WTC11 (cell line): ENCODE results near the gene MCM5. TPM values are rescaled to one million over a fixed set of nuclear protein-coding genes. Genes with fewer than 3 reads are reported as not detected.

Experiments
- ATAC-seq: fragments of 200-7000 bp; cut with Tn5 transposase; 2 replicates; pipeline ENCODE4 v1.10.0; 2021; ENCODE audit warnings: mild to moderate bottlenecking, moderate library complexity
- CTCF ChIA-PET: fragments of 300-600 bp; sonication (Branson Sonifier 250); formaldehyde crosslinking; loops from one replicate; lab custom pipeline; 2021; ENCODE audit warnings: antibody characterized with exemption; lab: Charles Lee
- POLR2A ChIA-PET: fragments of 350-600 bp; sonication (Branson Sonifier 250); formaldehyde crosslinking; loops from one replicate; lab custom pipeline; 2021; ENCODE audit warnings: antibody characterized with exemption; lab: Charles Lee
- DNase-seq: peaks from one replicate; pipeline ENCODE4 v3.0.0; 2021; ENCODE audit warnings: low spot score
- H3K27ac Mint-ChIP-seq: 2 replicates; pipeline ENCODE4 v1.8.0; 2021; ENCODE audit warnings: mixed read lengths
- H3K27me3 Mint-ChIP-seq: 2 replicates; pipeline ENCODE4 v1.8.0; 2021; ENCODE audit warnings: low read depth, mild to moderate bottlenecking, moderate library complexity, mixed read lengths
- H3K36me3 Mint-ChIP-seq: 2 replicates; pipeline ENCODE4 v1.8.0; 2021; ENCODE audit warnings: mixed read lengths
- H3K4me1 Mint-ChIP-seq: 2 replicates; pipeline ENCODE4 v1.8.0; 2022; ENCODE audit warnings: mixed read lengths
- H3K4me3 Mint-ChIP-seq: 2 replicates; pipeline ENCODE4 v1.8.0; 2021; ENCODE audit warnings: mild to moderate bottlenecking, moderate library complexity, mixed read lengths
- H3K9me3 Mint-ChIP-seq: 2 replicates; pipeline ENCODE4 v1.8.0; 2021; ENCODE audit warnings: mixed read lengths
- CBFB ChIP-seq: sonication (generic); formaldehyde crosslinking; IDR thresholded peaks from 2 replicates; pipeline ENCODE4 v1.8.1; 2022; ENCODE audit warnings: mild to moderate bottlenecking, low read depth, missing genetic modification reagents
- CREM ChIP-seq: sonication (generic); formaldehyde crosslinking; IDR thresholded peaks from 2 replicates; pipeline ENCODE4 v1.8.1; 2022; ENCODE audit warnings: mild to moderate bottlenecking, missing genetic modification reagents, moderate library complexity
- E2F5 ChIP-seq: sonication (generic); formaldehyde crosslinking; IDR thresholded peaks from 2 replicates; pipeline ENCODE4 v1.8.1; 2022; ENCODE audit warnings: mild to moderate bottlenecking, moderate library complexity, missing genetic modification reagents
- ERG ChIP-seq: fragments of 250-450 bp; sonication (Bioruptor Pico); IDR thresholded peaks from 2 replicates; pipeline ENCODE4 v1.8.0; 2021; ENCODE audit warnings: mild to moderate bottlenecking
- FOXJ3 ChIP-seq: sonication (generic); formaldehyde crosslinking; IDR thresholded peaks from 2 replicates; pipeline ENCODE4 v1.9.0; 2021; ENCODE audit warnings: missing genetic modification reagents, mild to moderate bottlenecking, borderline replicate concordance
- GRHL2 ChIP-seq: fragments of 250-450 bp; sonication (Bioruptor Pico); IDR thresholded peaks from 2 replicates; pipeline ENCODE4 v1.8.0; 2022; ENCODE audit warnings: mild to moderate bottlenecking, moderate library complexity; ENCODE audit not compliant: insufficient replicate concordance, severe bottlenecking
- HMGXB4 ChIP-seq: sonication (generic); formaldehyde crosslinking; IDR thresholded peaks from 2 replicates; pipeline ENCODE4 v1.8.1; 2023; ENCODE audit warnings: mild to moderate bottlenecking, moderate library complexity, missing genetic modification reagents
- JUN ChIP-seq: sonication (generic); formaldehyde crosslinking; IDR thresholded peaks from 2 replicates; pipeline ENCODE4 v1.8.0; 2023; ENCODE audit warnings: mild to moderate bottlenecking, missing genetic modification reagents
- MAX ChIP-seq: sonication (generic); formaldehyde crosslinking; IDR thresholded peaks from 2 replicates; pipeline ENCODE4 v1.8.0; 2022; ENCODE audit warnings: mild to moderate bottlenecking, missing genetic modification reagents
- MXD4 ChIP-seq: fragments of 250-450 bp; sonication (Bioruptor Pico); IDR thresholded peaks from 2 replicates; pipeline ENCODE4 v1.8.0; 2021; ENCODE audit warnings: mild to moderate bottlenecking, moderate library complexity, borderline replicate concordance
- NFE2L1 ChIP-seq: sonication (generic); formaldehyde crosslinking; IDR thresholded peaks from 2 replicates; pipeline ENCODE4 v1.8.1; 2023; ENCODE audit warnings: missing genetic modification reagents
- PREB ChIP-seq: sonication (generic); formaldehyde crosslinking; IDR thresholded peaks from 2 replicates; pipeline ENCODE4 v1.8.1; 2022; ENCODE audit warnings: mild to moderate bottlenecking, missing genetic modification reagents, moderate library complexity, borderline replicate concordance
- TEAD1 ChIP-seq: sonication (generic); formaldehyde crosslinking; IDR thresholded peaks from 2 replicates; pipeline ENCODE4 v1.8.0; 2022; ENCODE audit warnings: mild to moderate bottlenecking, missing genetic modification reagents
- ZMAT4 ChIP-seq: fragments of 250-450 bp; sonication (Bioruptor Pico); IDR thresholded peaks from 2 replicates; pipeline ENCODE4 v1.9.0; 2021; ENCODE audit warnings: mild to moderate bottlenecking
- ZNF121 ChIP-seq: sonication (generic); formaldehyde crosslinking; IDR thresholded peaks from 2 replicates; pipeline ENCODE4 v1.8.0; 2023; ENCODE audit warnings: missing genetic modification reagents
- ZNF317 ChIP-seq: sonication (generic); formaldehyde crosslinking; IDR thresholded peaks from 2 replicates; pipeline ENCODE4 v1.8.1; 2023; ENCODE audit warnings: low read depth, mild to moderate bottlenecking, moderate library complexity, missing genetic modification reagents, borderline replicate concordance
- ZNF425 ChIP-seq: fragments of 250-450 bp; sonication (Bioruptor Pico); conservative IDR thresholded peaks from 2 replicates; pipeline ENCODE4 v1.9.0; 2021; ENCODE audit warnings: mild to moderate bottlenecking
- ZNF512 ChIP-seq: sonication (generic); formaldehyde crosslinking; IDR thresholded peaks from 2 replicates; pipeline ENCODE4 v1.8.1; 2022; ENCODE audit warnings: missing genetic modification reagents, borderline replicate concordance
- ZNF671 ChIP-seq: fragments of 250-450 bp; sonication (Bioruptor Pico); IDR thresholded peaks from 2 replicates; pipeline ENCODE4 v1.8.0; 2021; ENCODE audit warnings: mild to moderate bottlenecking
- total RNA-seq: library from RNA; stranded (reverse); gene quantifications from 3 replicates; pipeline ENCODE4 v1.2.3, GENCODE V29; 2021

MCM5 gene
- total RNA-seq, 1 experiment from 2014 or later: 261 TPM

- TF ChIP-seq ZNF512 (CRISPR knock-in tag) (no peak), HMGXB4 (CRISPR knock-in tag) (no peak), ZNF121 (CRISPR knock-in tag) (peak; percentile 84), TEAD1 (CRISPR knock-in tag) (no peak), ZNF425 (CRISPR knock-in tag) (no peak), MAX (CRISPR knock-in tag) (no peak)
- TF ChIP-seq, all 79 proteins: peak for 1
- Mint-ChIP-seq H3K36me3 (no peaks in the 10 kb centered on the region), H3K27ac (no peak overlapping the region; the same call in 1 of the 2 replicates), H3K4me1 (peaks cover 13% of the 10 kb centered on the region), H3K9me3 (no peaks in the 10 kb centered on the region), H3K4me3 (no peak overlapping the region), H3K27me3 (no peaks in the 10 kb centered on the region; the same call in 1 of the 2 replicates)
- CTCF ChIA-PET: no interaction called here
- POLR2A ChIA-PET: interaction anchor here (1.0 kb wide), 1 partner anchor 26 kb away, joined by 4 read pairs; no protein-coding TSS in a partner anchor
- DNase-seq (no peak), ATAC-seq (no peak)
These were observed 56.8 kb downstream of the MCM5 start for GRCh38 chr22:35456757-35457156.

- Mint-ChIP-seq H3K27ac (no peak overlapping the region; the same call in 1 of the 2 replicates), H3K27me3 (no peaks in the 10 kb centered on the region; the same call in 1 of the 2 replicates), H3K4me1 (peaks cover 13% of the 10 kb centered on the region), H3K4me3 (no peak overlapping the region), H3K36me3 (no peaks in the 10 kb centered on the region), H3K9me3 (no peaks in the 10 kb centered on the region)
- DNase-seq: no peak
- ATAC-seq: no peak
- POLR2A ChIA-PET: interaction anchor here (0.5 kb wide), 1 partner anchor 232 kb away, joined by 4 read pairs; no protein-coding TSS in a partner anchor
- TF ChIP-seq E2F5 (CRISPR knock-in tag) (no peak), PREB (CRISPR knock-in tag) (no peak), ZNF512 (CRISPR knock-in tag) (no peak), ZMAT4 (CRISPR knock-in tag) (no peak), CBFB (CRISPR knock-in tag) (no peak), NFE2L1 (CRISPR knock-in tag) (no peak), MXD4 (CRISPR knock-in tag) (no peak), GRHL2 (CRISPR knock-in tag) (no peak), ZNF671 (no peak), CREM (CRISPR knock-in tag) (no peak), ERG (no peak), ZNF317 (CRISPR knock-in tag) (no peak), JUN (CRISPR knock-in tag) (no peak), TEAD1 (CRISPR knock-in tag) (no peak), FOXJ3 (CRISPR knock-in tag) (no peak)
- CTCF ChIA-PET: interaction anchor here (1.0 kb wide), 1 partner anchor 226 kb away, joined by 3 read pairs; no protein-coding TSS in a partner anchor
These were observed 58.0 kb downstream of the MCM5 start for GRCh38 chr22:35457729-35458546.
